Hematopoietic multipotent progenitor cell treated with erythropoietin and hydrocortisone succinate and interleukin-3 and kit ligand, for 15 days (in vitro differentiated cells): Measurements from ENCODE around the gene NIPA2.

ENCODE experiments used
- DNase-seq: peaks from one replicate; pipeline ENCODE4 v3.0.0-alpha.2; 2015; ENCODE audit warnings: low spot score

The NIPA2 gene

GRCh38 chr15:22902981-22903380, 64.5 kb downstream of the NIPA2 start:
- no peak for DNase-seq

GRCh38 chr15:22903427-22903826, 65.0 kb downstream of the NIPA2 start:
- DNase-seq = no peak

- no peak for DNase-seq
These were observed 65.6 kb downstream of the NIPA2 start for GRCh38 chr15:22903961-22904534.

GRCh38 chr15:22904736-22905135, 66.3 kb downstream of the NIPA2 start:
- DNase-seq = no peak

GRCh38 chr15:22907161-22907950, 68.9 kb downstream of the NIPA2 start:
- no peak for DNase-seq

- no peak for DNase-seq
These were observed 70.4 kb downstream of the NIPA2 start for GRCh38 chr15:22908830-22909229.

- no peak for DNase-seq
These were observed 72.8 kb downstream of the NIPA2 start for GRCh38 chr15:22911306-22911705.

- no peak for DNase-seq
These were observed 73.8 kb downstream of the NIPA2 start for GRCh38 chr15:22912256-22912655.

GRCh38 chr15:22913646-22914380, 75.3 kb downstream of the NIPA2 start:
- DNase-seq = no peak

GRCh38 chr15:22915866-22916515, 77.5 kb downstream of the NIPA2 start:
- DNase-seq = no peak

GRCh38 chr15:22916606-22917350, 78.3 kb downstream of the NIPA2 start:
- no peak for DNase-seq

GRCh38 chr15:22917556-22917955, 79.1 kb downstream of the NIPA2 start:
- no peak for DNase-seq
